T-cell (primary cell): ENCODE data around the gene RAB10. TPM values are rescaled to one million over a fixed set of nuclear protein-coding genes. Genes with fewer than 3 reads are reported as not detected.

Experiments
- ATAC-seq, 4 experiments: fragments of 200-7000 bp in 3 of 4; fragments of 150-1000 bp in 1 of 4; cut with Tn5 transposase; replicated peaks in 1 of 4; 1 replicate in 3 of 4; 2 replicates in 1 of 4; pipeline ENCODE4 v1.10.0; 2021; ENCODE audit warnings: moderate library complexity in 3 of 4, mild to moderate bottlenecking in 2 of 4, moderate number of reproducible peaks in 1 of 4
- CTCF ChIA-PET, 2 donors: fragments of 300-600 bp; sonication (Branson Sonifier 250); formaldehyde crosslinking; loops; one replicate each; lab custom pipeline; 2022; ENCODE audit warnings: antibody characterized with exemption in 2 of 2; lab: Charles Lee
- POLR2A ChIA-PET, 2 donors: fragments of 300-600 bp; sonication (Branson Sonifier 250); formaldehyde crosslinking; loops; one replicate each; lab custom pipeline; 2022; ENCODE audit warnings: antibody characterized with exemption in 2 of 2; lab: Charles Lee
- DNase-seq, 35 experiments: peaks; one replicate each; pipeline versions ENCODE4 v3.0.0 to v3.0.0-alpha.2; 2013 to 2023
- H3K27ac ChIP-seq: one replicate; pipeline ENCODE4 v1.5.1; 2013; ENCODE audit warnings: low read length
- H3K27me3 ChIP-seq, 2 experiments: replicated peaks in 1 of 2; 1 replicate in 1 of 2; 2 replicates in 1 of 2; pipeline versions ENCODE4 v1.6.1 to v1.7.0; 2013; ENCODE audit warnings: low read length in 1 of 2, mixed read lengths in 1 of 2; ENCODE audit not compliant: control insufficient read depth in 2 of 2, insufficient read depth in 2 of 2; ENCODE audit errors: extremely low read depth in 1 of 2
- H3K36me3 ChIP-seq, 2 donors: 1 replicate in 1 of 2; 2 replicates in 1 of 2; pipeline versions ENCODE4 v1.6.1 to v1.7.0; 2013; ENCODE audit warnings: low read length in 1 of 2; ENCODE audit not compliant: control insufficient read depth in 2 of 2, insufficient read depth in 1 of 2; ENCODE audit errors: extremely low read depth in 1 of 2
- H3K4me1 ChIP-seq, 2 experiments: 1 replicate in 1 of 2; 2 replicates in 1 of 2; pipeline versions ENCODE4 v1.6.1 to v1.7.0; 2013; ENCODE audit warnings: low read length in 2 of 2, mixed read lengths in 1 of 2; ENCODE audit not compliant: insufficient read depth in 2 of 2, control insufficient read depth in 1 of 2; ENCODE audit errors: extremely low read depth in 1 of 2
- H3K4me3 ChIP-seq, 2 donors: 1 replicate in 1 of 2; 2 replicates in 1 of 2; pipeline versions ENCODE4 v1.5.1 to v1.7.0; 2013; ENCODE audit warnings: mild to moderate bottlenecking in 2 of 2, low read length in 1 of 2, moderate library complexity in 1 of 2; ENCODE audit not compliant: control insufficient read depth in 1 of 2; ENCODE audit errors: extremely low read depth in 1 of 2
- H3K9me3 ChIP-seq: 2 replicates; pipeline ENCODE4 v1.7.0; 2013
- H3K27ac Mint-ChIP-seq, 2 donors: one replicate each; pipeline ENCODE4 v1.8.0; 2020 to 2021; ENCODE audit warnings: mild to moderate bottlenecking in 2 of 2, mixed read lengths in 2 of 2
- H3K27me3 Mint-ChIP-seq, 2 donors: one replicate each; pipeline ENCODE4 v1.8.0; 2021 to 2022; ENCODE audit warnings: mixed read lengths in 2 of 2
- H3K36me3 Mint-ChIP-seq: one replicate; pipeline ENCODE4 v1.8.0; 2021; ENCODE audit warnings: mixed read lengths
- H3K4me1 Mint-ChIP-seq, 3 donors: one replicate each; pipeline ENCODE4 v1.8.0; 2020 to 2022; ENCODE audit warnings: mixed read lengths in 3 of 3, mild to moderate bottlenecking in 1 of 3
- H3K4me3 Mint-ChIP-seq, 3 donors: one replicate each; pipeline ENCODE4 v1.8.0; 2020 to 2022; ENCODE audit warnings: mild to moderate bottlenecking in 3 of 3, mixed read lengths in 3 of 3, moderate library complexity in 3 of 3
- H3K9me3 Mint-ChIP-seq, 3 donors: one replicate each; pipeline ENCODE4 v1.8.0; 2020 to 2022; ENCODE audit warnings: mixed read lengths in 3 of 3
- WGBS: methylation state at CpG from one replicate; pipeline ENCODE4 v1.1.5; 2013; ENCODE audit warnings: missing lambda C conversion rate; ENCODE audit not compliant: insufficient coverage; 5-methylcytosine and 5-hydroxymethylcytosine counted together
- total RNA-seq, 35 experiments: library from RNA in 6 of 35; stranded (reverse) in 6 of 35; fragments of 120-200 nt in 1 of 35; gene quantifications; one replicate each; pipeline versions ENCODE4 v1.2.1 to v1.2.4 and lab custom pipeline; 2013 to 2026

Gene RAB10
- total RNA-seq, 5 donors from 2014 or later (not counting 1 experiment from before 2014, with no cell fraction given), result 35.0 to 78.7 (median 71.2) TPM

GRCh38 chr2:26043862-26044696 lies 10.2 kb downstream of the RAB10 start:
- peak overlapping the region; percentile 5 to 38 for H3K27ac Mint-ChIP-seq
- H3K36me3 Mint-ChIP-seq, result peaks cover 22% of the 10 kb centered on the region
- ChIA-PET POLR2A (no interaction called here), CTCF (interaction anchor here in 1 of 2 donors (1.1 kb wide), 1 partner anchor 10 kb away, joined by 3 read pairs; the partner anchor contains the start of gene RAB10)
- no peaks in the 10 kb centered on the region for H3K9me3 Mint-ChIP-seq
- DNase-seq, result peak in 2 of 35 experiments; percentile 16 to 45
- WGBS, result no CpG with 5 or more reads among the region's 8 CpGs
- ATAC-seq, result peak in 1 of 4 experiments; percentile 79
- Histone ChIP-seq H3K9me3 (no peaks in the 10 kb centered on the region), H3K27ac (peak overlapping the region; percentile 20), H3K4me3 (peak overlapping the region in 1 of 2 donors; percentile 1), H3K4me1 (peaks cover 6 to 33% of the 10 kb centered on the region in 2 experiments), H3K36me3 (peaks cover 0 to 5% of the 10 kb centered on the region in 2 donors), H3K27me3 (no peaks in the 10 kb centered on the region)
- H3K4me1 Mint-ChIP-seq, result peaks cover 70 to 75% (median 73%) of the 10 kb centered on the region in 3 donors
- H3K4me3 Mint-ChIP-seq, result peak overlapping the region; percentile 3 to 49 (median 19)
- no peaks in the 10 kb centered on the region for H3K27me3 Mint-ChIP-seq

- no peak overlapping the region for H3K4me3 ChIP-seq
- H3K36me3 ChIP-seq, result no peaks in the 10 kb centered on the region
- Mint-ChIP-seq H3K27me3 (no peaks in the 10 kb centered on the region), H3K4me3 (no peak overlapping the region), H3K9me3 (no peaks in the 10 kb centered on the region), H3K4me1 (peaks cover 73 to 78% (median 77%) of the 10 kb centered on the region in 3 donors), H3K27ac (no peak overlapping the region), H3K36me3 (peaks cover 10% of the 10 kb centered on the region)
- no peak overlapping the region for H3K27ac ChIP-seq
- DNase-seq, result no peak
- CTCF ChIA-PET, result interaction anchor here (0.7 kb wide), 2 partner anchors 15 to 79 kb away, joined by 4 to 5 read pairs; partner anchors contain the start of gene RAB10 (in 1 of the 2)
- H3K27me3 ChIP-seq, result no peaks in the 10 kb centered on the region
- WGBS, result no CpG with 5 or more reads among the region's 3 CpGs
- POLR2A ChIA-PET, result no interaction called here
- ATAC-seq, result no peak
- H3K4me1 ChIP-seq, result peaks cover 3 to 18% of the 10 kb centered on the region in 2 experiments
- H3K9me3 ChIP-seq, result no peaks in the 10 kb centered on the region
These were observed 14.9 kb downstream of the RAB10 start for GRCh38 chr2:26048791-26049190.

DNA sequence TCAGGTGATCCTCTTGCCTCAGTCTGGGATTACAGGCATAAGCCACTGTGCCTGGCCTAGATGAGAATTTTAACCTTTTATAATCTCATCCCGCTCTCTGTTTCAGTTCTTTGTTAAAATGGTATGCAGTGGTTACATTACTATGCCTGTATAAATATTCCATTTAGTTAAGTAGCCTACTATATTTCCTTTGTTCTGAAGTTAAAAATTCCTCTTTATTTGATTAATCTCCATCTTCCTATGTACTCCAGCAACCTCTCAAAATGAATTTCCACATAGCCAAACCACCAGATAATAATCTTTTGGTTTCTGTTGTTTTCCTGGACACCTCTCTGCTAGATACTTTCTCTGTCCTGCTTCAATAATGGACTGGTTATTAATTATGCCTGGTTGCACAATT lies 15.8 kb downstream of the RAB10 start:
- Mint-ChIP-seq H3K4me3 (no peak overlapping the region), H3K4me1 (peaks cover 71 to 75% (median 73%) of the 10 kb centered on the region in 3 donors), H3K36me3 (peaks cover 10% of the 10 kb centered on the region), H3K27me3 (no peaks in the 10 kb centered on the region), H3K9me3 (no peaks in the 10 kb centered on the region), H3K27ac (no peak overlapping the region)
- ChIA-PET CTCF (interaction anchor here in 1 of 2 donors (0.7 kb wide), 1 partner anchor 79 kb away, joined by 4 read pairs; no protein-coding TSS in a partner anchor), POLR2A (no interaction called here)
- no peaks in the 10 kb centered on the region for H3K27me3 ChIP-seq
- no peak for DNase-seq
- no peak overlapping the region for H3K4me3 ChIP-seq
- no peaks in the 10 kb centered on the region for H3K36me3 ChIP-seq
- H3K9me3 ChIP-seq, result no peaks in the 10 kb centered on the region
- peaks cover 3 to 15% of the 10 kb centered on the region in 2 experiments for H3K4me1 ChIP-seq
- no peak for ATAC-seq
- WGBS, result no CpG with 5 or more reads among the region's 1 CpG
- no peak overlapping the region for H3K27ac ChIP-seq

GRCh38 chr2:26052740-26053139 lies 18.9 kb downstream of the RAB10 start:
- Mint-ChIP-seq H3K4me3 (peak overlapping the region in 1 of 3 donors; percentile 28), H3K27ac (peak overlapping the region; percentile 32 to 59), H3K27me3 (no peaks in the 10 kb centered on the region), H3K4me1 (peaks cover 76 to 77% (median 77%) of the 10 kb centered on the region in 3 donors), H3K36me3 (peaks cover 5% of the 10 kb centered on the region), H3K9me3 (no peaks in the 10 kb centered on the region)
- ATAC-seq, result peak in 2 of 4 experiments; percentile 56 to 76
- DNase-seq, result no peak
- peaks cover 3 to 22% of the 10 kb centered on the region in 2 experiments for H3K4me1 ChIP-seq
- CTCF ChIA-PET, result interaction anchor here in 1 of 2 donors (0.7 kb wide), 1 partner anchor 11 kb away, joined by 11 read pairs; no protein-coding TSS in a partner anchor
- no peak overlapping the region for H3K4me3 ChIP-seq
- POLR2A ChIA-PET, result no interaction called here
- no peaks in the 10 kb centered on the region for H3K27me3 ChIP-seq
- no peaks in the 10 kb centered on the region for H3K9me3 ChIP-seq
- H3K36me3 ChIP-seq, result peaks cover 0 to 2% of the 10 kb centered on the region in 2 donors
- H3K27ac ChIP-seq, result no peak overlapping the region

DNA sequence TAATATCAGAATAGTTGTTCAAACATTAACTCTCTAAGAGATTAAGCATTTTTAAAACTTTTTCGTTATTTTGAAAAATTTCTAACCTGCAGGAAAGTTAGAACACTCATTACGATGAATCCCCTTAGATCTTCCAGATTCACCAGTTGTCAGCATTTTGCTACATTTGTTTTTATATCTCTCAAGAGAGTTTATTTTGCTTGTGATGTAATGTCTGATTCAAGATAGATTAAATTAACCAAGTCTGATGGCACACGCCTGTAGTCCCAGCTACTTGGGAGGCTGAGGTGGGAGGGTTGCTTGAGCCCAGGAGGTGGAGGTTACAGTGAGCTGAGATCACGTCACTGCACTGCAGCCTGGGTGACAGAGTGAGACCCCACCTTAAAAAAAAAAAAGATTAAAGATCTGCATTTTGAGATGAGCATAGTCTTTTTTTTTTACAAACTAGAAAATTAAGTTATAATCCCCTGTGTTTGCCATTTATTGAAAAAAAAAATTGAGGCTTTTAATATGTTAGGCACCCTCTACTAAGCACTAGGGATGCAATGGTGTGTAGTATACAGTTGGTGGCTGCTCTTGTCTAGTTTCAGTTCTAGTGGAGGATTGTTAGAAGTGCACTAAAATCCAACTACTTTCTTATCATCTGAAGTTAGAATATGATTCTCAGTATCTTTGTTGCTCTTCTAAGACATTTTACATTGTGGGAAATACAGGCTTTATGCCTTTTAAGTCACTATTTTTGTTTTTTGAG lies 20.9 kb downstream of the RAB10 start:
- H3K4me3 Mint-ChIP-seq, result no peak overlapping the region
- POLR2A ChIA-PET, result interaction anchor here in 1 of 2 donors (0.6 kb wide), 1 partner anchor 253 kb away, joined by 4 read pairs; no protein-coding TSS in a partner anchor
- WGBS, result 100% methylated on average over 1 of the region's 4 CpGs
- H3K4me1 ChIP-seq, result peaks cover 3 to 26% of the 10 kb centered on the region in 2 experiments
- H3K27me3 Mint-ChIP-seq, result no peaks in the 10 kb centered on the region
- peaks cover 75 to 80% (median 77%) of the 10 kb centered on the region in 3 donors for H3K4me1 Mint-ChIP-seq
- no peak overlapping the region for H3K27ac Mint-ChIP-seq
- ATAC-seq (peak in 1 of 4 experiments; percentile 49), DNase-seq (no peak)
- peaks cover 2% of the 10 kb centered on the region in 2 donors for H3K36me3 ChIP-seq
- H3K4me3 ChIP-seq, result no peak overlapping the region
- H3K36me3 Mint-ChIP-seq, result peaks cover under 1% of the 10 kb centered on the region
- no peaks in the 10 kb centered on the region for H3K9me3 Mint-ChIP-seq
- no peaks in the 10 kb centered on the region for H3K27me3 ChIP-seq
- CTCF ChIA-PET, result interaction anchor here in 1 of 2 donors (0.7 kb wide), 1 partner anchor 275 kb away, joined by 4 read pairs; no protein-coding TSS in a partner anchor
- no peak overlapping the region for H3K27ac ChIP-seq
- H3K9me3 ChIP-seq, result no peaks in the 10 kb centered on the region

GRCh38 chr2:26058390-26058789 lies 24.5 kb downstream of the RAB10 start:
- H3K27me3 ChIP-seq, result no peaks in the 10 kb centered on the region
- no peak for DNase-seq
- Mint-ChIP-seq H3K9me3 (no peaks in the 10 kb centered on the region), H3K4me3 (no peak overlapping the region), H3K27me3 (no peaks in the 10 kb centered on the region), H3K4me1 (peaks cover 52 to 54% (median 52%) of the 10 kb centered on the region in 3 donors), H3K27ac (peak overlapping the region; percentile 3 to 40), H3K36me3 (peaks cover 3% of the 10 kb centered on the region)
- WGBS, result 90% methylated on average over 2 of the region's 4 CpGs
- ChIA-PET POLR2A (interaction anchor here in 1 of 2 donors (0.6 to 0.7 kb wide), 2 partner anchors 12 to 177 kb away, joined by 3 read pairs; no protein-coding TSS in a partner anchor), CTCF (interaction anchor here in 1 of 2 donors (0.5 kb wide), 1 partner anchor 33 kb away, joined by 3 read pairs; no protein-coding TSS in a partner anchor)
- no peak overlapping the region for H3K27ac ChIP-seq
- H3K36me3 ChIP-seq, result peaks cover 2 to 7% of the 10 kb centered on the region in 2 donors
- no peak overlapping the region for H3K4me3 ChIP-seq
- no peaks in the 10 kb centered on the region for H3K9me3 ChIP-seq
- no peak for ATAC-seq
- peaks cover 0 to 23% of the 10 kb centered on the region in 2 experiments for H3K4me1 ChIP-seq
